ENCODE results near the gene GNB4.

- TF ChIP-seq, protein P1, sequence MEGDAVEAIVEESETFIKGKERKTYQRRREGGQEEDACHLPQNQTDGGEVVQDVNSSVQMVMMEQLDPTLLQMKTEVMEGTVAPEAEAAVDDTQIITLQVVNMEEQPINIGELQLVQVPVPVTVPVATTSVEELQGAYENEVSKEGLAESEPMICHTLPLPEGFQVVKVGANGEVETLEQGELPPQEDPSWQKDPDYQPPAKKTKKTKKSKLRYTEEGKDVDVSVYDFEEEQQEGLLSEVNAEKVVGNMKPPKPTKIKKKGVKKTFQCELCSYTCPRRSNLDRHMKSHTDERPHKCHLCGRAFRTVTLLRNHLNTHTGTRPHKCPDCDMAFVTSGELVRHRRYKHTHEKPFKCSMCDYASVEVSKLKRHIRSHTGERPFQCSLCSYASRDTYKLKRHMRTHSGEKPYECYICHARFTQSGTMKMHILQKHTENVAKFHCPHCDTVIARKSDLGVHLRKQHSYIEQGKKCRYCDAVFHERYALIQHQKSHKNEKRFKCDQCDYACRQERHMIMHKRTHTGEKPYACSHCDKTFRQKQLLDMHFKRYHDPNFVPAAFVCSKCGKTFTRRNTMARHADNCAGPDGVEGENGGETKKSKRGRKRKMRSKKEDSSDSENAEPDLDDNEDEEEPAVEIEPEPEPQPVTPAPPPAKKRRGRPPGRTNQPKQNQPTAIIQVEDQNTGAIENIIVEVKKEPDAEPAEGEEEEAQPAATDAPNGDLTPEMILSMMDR (IDR thresholded peaks at IDR 0.05; ENCODE audit: poor library complexity, severe bottlenecking), result no peak
- TF ChIP-seq TAF1 (IDR thresholded peaks at IDR 0.05; ENCODE audit: low read depth), result no peak
- TF ChIP-seq POLR2AphosphoS5 (IDR thresholded peaks at IDR 0.05), result no peak
- TF ChIP-seq EZH2 (IDR thresholded peaks at IDR 0.05; ENCODE audit: borderline replicate concordance, insufficient read depth, low read length, poor library complexity, severe bottlenecking), result no peak
- TF ChIP-seq EP300 (conservative IDR thresholded peaks at IDR 0.05; ENCODE audit: poor library complexity, severe bottlenecking), result no peak
- TF ChIP-seq RAD21 (conservative IDR thresholded peaks at IDR 0.05), result no peak
Observed at GRCh38 chr3:179453967-179454366, 2.7 kb upstream of the GNB4 start.
